Trophoblast cell (in vitro differentiated cells and primary cell): ENCODE measurements around the gene CGB5.

Experiments
- DNase-seq, 2 donors: peaks; one replicate each; pipeline ENCODE4 v3.0.0-alpha.2; 2016
- H2AFZ ChIP-seq: 2 replicates; pipeline ENCODE4 v1.6.1; 2013; ENCODE audit warnings: low read length, moderate library complexity, mild to moderate bottlenecking; ENCODE audit not compliant: insufficient read depth, poor library complexity
- H2AK5ac ChIP-seq: 2 replicates; pipeline ENCODE4 v1.6.1; 2013; ENCODE audit warnings: mild to moderate bottlenecking, low read length
- H2BK120ac ChIP-seq: 2 replicates; pipeline ENCODE4 v1.6.1; 2013; ENCODE audit warnings: low read length, mild to moderate bottlenecking, moderate library complexity; ENCODE audit not compliant: insufficient read depth, poor library complexity
- H2BK12ac ChIP-seq: 2 replicates; pipeline ENCODE4 v1.6.1; 2013; ENCODE audit warnings: mild to moderate bottlenecking, low read length, moderate library complexity
- H2BK5ac ChIP-seq: 2 replicates; pipeline ENCODE4 v1.6.1; 2013; ENCODE audit warnings: low read length, low read depth, moderate library complexity, mild to moderate bottlenecking; ENCODE audit not compliant: poor library complexity
- H3K14ac ChIP-seq: 2 replicates; pipeline ENCODE4 v1.6.1; 2013; ENCODE audit warnings: mild to moderate bottlenecking, low read length
- H3K18ac ChIP-seq: 2 replicates; pipeline ENCODE4 v1.6.1; 2013; ENCODE audit warnings: mild to moderate bottlenecking, low read length
- H3K23ac ChIP-seq: 2 replicates; pipeline ENCODE4 v1.6.1; 2013; ENCODE audit warnings: low read length
- H3K27ac ChIP-seq: 2 replicates; pipeline ENCODE4 v1.5.1; 2013; ENCODE audit warnings: low read depth, mild to moderate bottlenecking, inconsistent platforms, low read length, moderate library complexity
- H3K27me3 ChIP-seq: 2 replicates; pipeline ENCODE4 v1.6.1; 2013; ENCODE audit warnings: inconsistent platforms, mild to moderate bottlenecking, low read length, moderate library complexity; ENCODE audit not compliant: insufficient read depth
- H3K36me3 ChIP-seq, 2 experiments: 1 replicate in 1 of 2; 2 replicates in 1 of 2; pipeline ENCODE4 v1.6.1; 2013; ENCODE audit warnings: low read length in 2 of 2, mild to moderate bottlenecking in 2 of 2, moderate library complexity in 1 of 2; ENCODE audit not compliant: insufficient read depth in 2 of 2, control insufficient read depth in 1 of 2
- H3K4ac ChIP-seq: 2 replicates; pipeline ENCODE4 v1.6.1; 2013; ENCODE audit warnings: low read depth, mild to moderate bottlenecking, low read length, moderate library complexity
- H3K4me1 ChIP-seq, 2 experiments: 1 replicate in 1 of 2; 2 replicates in 1 of 2; pipeline ENCODE4 v1.6.1; 2013; ENCODE audit warnings: low read length in 2 of 2, mild to moderate bottlenecking in 2 of 2, moderate library complexity in 1 of 2; ENCODE audit not compliant: insufficient read depth in 2 of 2, control insufficient read depth in 1 of 2
- H3K4me2 ChIP-seq: 2 replicates; pipeline ENCODE4 v1.6.1; 2013; ENCODE audit warnings: inconsistent platforms, mild to moderate bottlenecking, low read length, moderate library complexity
- H3K4me3 ChIP-seq: 2 replicates; pipeline ENCODE4 v1.5.1; 2013; ENCODE audit warnings: mild to moderate bottlenecking, low read depth, low read length, inconsistent platforms
- H3K79me1 ChIP-seq: one replicate; pipeline ENCODE4 v1.6.1; 2013; ENCODE audit warnings: low read length
- H3K79me2 ChIP-seq: 2 replicates; pipeline ENCODE4 v1.6.1; 2013; ENCODE audit warnings: low read length, mild to moderate bottlenecking; ENCODE audit not compliant: control insufficient read depth, insufficient read depth, poor library complexity
- H3K9ac ChIP-seq: 2 replicates; pipeline ENCODE4 v1.6.1; 2013; ENCODE audit warnings: mild to moderate bottlenecking, low read length
- H3K9me3 ChIP-seq: 2 replicates; pipeline ENCODE4 v1.6.1; 2013; ENCODE audit warnings: low read depth, mild to moderate bottlenecking, control low read depth, inconsistent platforms, low read length; ENCODE audit not compliant: insufficient read depth
- H4K12ac ChIP-seq: 2 replicates; pipeline ENCODE4 v1.6.1; 2013; ENCODE audit warnings: low read depth, mild to moderate bottlenecking, low read length, moderate library complexity
- H4K8ac ChIP-seq: 2 replicates; pipeline ENCODE4 v1.6.1; 2013; ENCODE audit warnings: low read depth, mild to moderate bottlenecking, low read length, moderate library complexity
- H4K91ac ChIP-seq: one replicate; pipeline ENCODE4 v1.6.1; 2013; ENCODE audit warnings: low read depth, mild to moderate bottlenecking, low read length, moderate library complexity
- WGBS: extraction: QIAGEN DNeasy Blood & Tissue Kit; methylation state at CpG from one replicate; pipeline ENCODE4 v1.1.7; 2013; ENCODE audit warnings: missing lambda C conversion rate; ENCODE audit not compliant: insufficient read length, insufficient coverage; ENCODE audit errors: extremely low coverage; 5-methylcytosine and 5-hydroxymethylcytosine counted together

CGB5 gene

DNA sequence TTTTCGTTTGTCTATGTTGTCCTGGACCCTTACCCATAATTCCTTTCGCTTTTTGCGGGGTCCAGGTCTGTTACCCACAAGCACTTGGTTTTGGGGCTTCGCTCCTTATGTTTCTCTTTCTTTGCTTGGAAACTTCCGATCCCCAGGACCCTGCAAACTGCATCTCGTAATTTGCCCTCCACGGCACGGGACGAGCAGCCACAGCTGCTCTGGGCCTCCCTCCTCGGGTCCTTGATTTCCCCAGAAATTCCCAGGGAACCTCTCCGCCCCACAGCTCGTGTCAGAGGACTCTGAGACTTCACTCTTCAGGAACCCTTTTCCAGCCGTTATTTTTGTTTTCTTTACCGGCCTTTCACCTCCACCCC, 42.2 kb downstream of the CGB5 start:
- no peak for DNase-seq
- H3K4ac ChIP-seq = peak overlapping the region; percentile 95
- H3K36me3 ChIP-seq = peaks cover 32 to 35% of the 10 kb centered on the region in 2 experiments
- peak overlapping the region; percentile 87 for H3K4me2 ChIP-seq
- WGBS = no CpG with 5 or more reads among the region's 14 CpGs
- peak overlapping the region; percentile 89 for H3K27ac ChIP-seq
- H2BK5ac ChIP-seq = peak overlapping the region; percentile 95
- peaks cover 19% of the 10 kb centered on the region for H3K79me2 ChIP-seq
- H3K27me3 ChIP-seq = peaks cover 2% of the 10 kb centered on the region
- no peaks in the 10 kb centered on the region for H3K9me3 ChIP-seq
- peaks cover 6 to 8% of the 10 kb centered on the region in 2 experiments for H3K4me1 ChIP-seq
- peak overlapping the region; percentile 100 for H3K18ac ChIP-seq
- peak overlapping the region; percentile 100 for H3K9ac ChIP-seq
- H2AFZ ChIP-seq = peak overlapping the region; percentile 98
- peaks cover 8% of the 10 kb centered on the region for H3K79me1 ChIP-seq
- H3K4me3 ChIP-seq = peak overlapping the region; percentile 98
- peak overlapping the region; percentile 99 for H3K14ac ChIP-seq
- peak overlapping the region; percentile 77 for H2BK120ac ChIP-seq
- H4K8ac ChIP-seq = peak overlapping the region; percentile 100
- peak overlapping the region; percentile 90 for H4K91ac ChIP-seq
- H3K23ac ChIP-seq = no peak overlapping the region
- H4K12ac ChIP-seq = peak overlapping the region; percentile 99
- H2BK12ac ChIP-seq = no peak overlapping the region
- H2AK5ac ChIP-seq = peak overlapping the region; percentile 81

DNA sequence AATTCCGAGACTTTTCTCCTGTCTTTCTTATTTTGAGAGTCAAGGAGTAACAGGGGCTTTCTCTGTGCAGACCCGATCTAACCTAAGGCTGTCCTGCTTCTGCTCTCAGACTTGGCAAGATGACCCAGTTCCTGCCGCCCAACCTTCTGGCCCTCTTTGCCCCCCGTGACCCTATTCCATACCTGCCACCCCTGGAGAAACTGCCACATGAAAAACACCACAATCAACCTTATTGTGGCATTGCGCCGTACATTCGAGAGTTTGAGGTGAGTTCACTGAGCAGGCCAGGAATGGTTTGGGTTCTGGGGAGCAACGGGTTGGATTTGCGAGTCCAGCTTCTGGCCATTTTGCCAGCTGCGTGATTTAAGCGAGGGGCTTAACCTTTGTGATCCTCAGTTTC, 42.6 kb downstream of the CGB5 start:
- Histone ChIP-seq H3K18ac (no peak overlapping the region), H4K12ac (no peak overlapping the region), H3K14ac (no peak overlapping the region), H3K79me2 (peaks cover 19% of the 10 kb centered on the region), H3K4me2 (peak overlapping the region; percentile 87), H4K91ac (no peak overlapping the region), H3K27me3 (peaks cover 2% of the 10 kb centered on the region), H3K4me1 (peaks cover 6 to 8% of the 10 kb centered on the region in 2 experiments), H4K8ac (no peak overlapping the region), H3K9me3 (no peaks in the 10 kb centered on the region), H3K36me3 (peaks cover 36 to 39% of the 10 kb centered on the region in 2 experiments), H3K4ac (peak overlapping the region; percentile 95), H2BK12ac (no peak overlapping the region), H3K27ac (no peak overlapping the region), H3K23ac (no peak overlapping the region), H3K9ac (peak overlapping the region; percentile 100), H2BK5ac (no peak overlapping the region), H2BK120ac (peak overlapping the region; percentile 50), H3K4me3 (peak overlapping the region; percentile 98), H3K79me1 (peaks cover 8% of the 10 kb centered on the region), H2AK5ac (no peak overlapping the region), H2AFZ (no peak overlapping the region)
- WGBS = no CpG with 5 or more reads among the region's 11 CpGs
- no peak for DNase-seq

GRCh38 chr19:49091391-49092038, 47.9 kb downstream of the CGB5 start:
- Histone ChIP-seq H2AFZ (no peak overlapping the region), H4K91ac (no peak overlapping the region), H3K4me2 (no peak overlapping the region), H3K36me3 (peaks cover 74 to 76% of the 10 kb centered on the region in 2 experiments), H3K23ac (no peak overlapping the region), H4K12ac (no peak overlapping the region), H3K27me3 (peaks cover 2% of the 10 kb centered on the region), H4K8ac (no peak overlapping the region), H3K18ac (no peak overlapping the region), H2BK12ac (no peak overlapping the region), H3K27ac (no peak overlapping the region), H3K79me1 (no peaks in the 10 kb centered on the region), H3K9me3 (no peaks in the 10 kb centered on the region), H2AK5ac (no peak overlapping the region), H3K14ac (no peak overlapping the region), H3K4me1 (peaks cover 1% of the 10 kb centered on the region in 2 experiments), H3K4me3 (no peak overlapping the region), H3K79me2 (peaks cover 6% of the 10 kb centered on the region), H2BK120ac (no peak overlapping the region), H3K9ac (no peak overlapping the region), H2BK5ac (no peak overlapping the region), H3K4ac (no peak overlapping the region)
- DNase-seq = no peak
- no CpG with 5 or more reads among the region's 17 CpGs for WGBS

DNA sequence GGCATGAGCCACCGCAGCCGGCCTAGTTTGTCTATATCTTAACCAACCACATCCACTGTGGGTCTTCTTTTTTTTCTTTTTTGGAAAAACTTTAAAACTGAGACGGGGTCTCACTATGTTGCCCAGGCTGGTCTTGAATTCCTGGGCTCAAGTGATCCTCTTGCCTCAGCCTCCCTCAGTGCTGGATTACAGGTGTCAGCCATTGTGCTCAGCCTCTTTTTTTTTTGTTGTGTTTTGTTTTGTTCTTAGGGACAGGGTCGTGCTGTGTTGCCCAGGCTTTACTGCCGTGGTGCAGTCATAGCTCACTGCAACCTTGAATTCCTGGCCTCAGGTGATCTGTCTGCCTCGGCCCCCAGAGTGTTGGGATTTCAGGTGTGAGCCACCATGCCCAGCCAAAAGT, 49.0 kb downstream of the CGB5 start:
- no peaks in the 10 kb centered on the region for H3K27me3 ChIP-seq
- H3K14ac ChIP-seq = no peak overlapping the region
- no peak overlapping the region for H2BK5ac ChIP-seq
- no peak for DNase-seq
- H4K12ac ChIP-seq = no peak overlapping the region
- no peak overlapping the region for H3K27ac ChIP-seq
- no peaks in the 10 kb centered on the region for H3K79me1 ChIP-seq
- H2AK5ac ChIP-seq = no peak overlapping the region
- no peak overlapping the region for H4K8ac ChIP-seq
- H3K9ac ChIP-seq = no peak overlapping the region
- no CpG with 5 or more reads among the region's 6 CpGs for WGBS
- H2BK120ac ChIP-seq = no peak overlapping the region
- no peak overlapping the region for H3K4ac ChIP-seq
- H3K79me2 ChIP-seq = peaks cover under 1% of the 10 kb centered on the region
- H3K36me3 ChIP-seq = peaks cover 72 to 74% of the 10 kb centered on the region in 2 experiments
- H3K9me3 ChIP-seq = no peaks in the 10 kb centered on the region
- no peak overlapping the region for H2AFZ ChIP-seq
- no peak overlapping the region for H2BK12ac ChIP-seq
- H4K91ac ChIP-seq = no peak overlapping the region
- no peak overlapping the region for H3K4me3 ChIP-seq
- H3K4me1 ChIP-seq = no peaks in the 10 kb centered on the region
- no peak overlapping the region for H3K18ac ChIP-seq
- no peak overlapping the region for H3K23ac ChIP-seq
- H3K4me2 ChIP-seq = no peak overlapping the region
